CMK (cell line): ENCODE results near the gene METTL15.
"Not testable (repeated sequence)": the region's sequence is repeated elsewhere in the genome, so short reads cannot be mapped to it uniquely, and the experiment has no call there.

Experiments used
- DNase-seq: peaks from one replicate; pipeline ENCODE4 v3.0.0-alpha.2; 2010; ENCODE audit warnings: low read depth

Gene METTL15

GRCh38 chr11:28107750-28108618 is at the start of gene METTL15, which contains the start of gene KIF18A:
TSS of gene METTL15 (plus strand) at chr11:28108388. CDS start at chr11:28113335, 4,947 bp downstream.
TSS of gene KIF18A (minus strand) at chr11:28108156. CDS start at chr11:28097947, 10,209 bp downstream.
- DNase-seq, result peak; percentile 90

GRCh38 chr11:28071305-28071704 is 36.9 kb upstream of the METTL15 start:
- no peak for DNase-seq

- DNase-seq, result no peak
Measured at GRCh38 chr11:28072321-28072720, 35.9 kb upstream of the METTL15 start.

GRCh38 chr11:28077521-28077920 is 30.7 kb upstream of the METTL15 start:
- DNase-seq, result no peak

- DNase-seq, result no peak
Measured at GRCh38 chr11:28083118-28083517, 25.1 kb upstream of the METTL15 start.

GRCh38 chr11:28086569-28086968 is 21.6 kb upstream of the METTL15 start:
- no peak for DNase-seq

- not testable (repeated sequence) for DNase-seq
Measured at GRCh38 chr11:28087192-28087591, 21.0 kb upstream of the METTL15 start.

- not testable (repeated sequence) for DNase-seq
Measured at GRCh38 chr11:28087693-28088092, 20.5 kb upstream of the METTL15 start.

- no peak for DNase-seq
Measured at GRCh38 chr11:28089378-28089777, 18.8 kb upstream of the METTL15 start.

- DNase-seq, result no peak
Measured at GRCh38 chr11:28090052-28090749, 18.0 kb upstream of the METTL15 start.

- no peak for DNase-seq
Measured at GRCh38 chr11:28092786-28093185, 15.4 kb upstream of the METTL15 start.

- DNase-seq, result no peak
Measured at GRCh38 chr11:28098257-28098656, 9.9 kb upstream of the METTL15 start.

- no peak for DNase-seq
Measured at GRCh38 chr11:28099715-28100114, 8.5 kb upstream of the METTL15 start.

GRCh38 chr11:28100665-28101064 is 7.5 kb upstream of the METTL15 start:
- DNase-seq, result no peak

GRCh38 chr11:28102300-28102699 is 5.9 kb upstream of the METTL15 start:
- DNase-seq, result not testable (repeated sequence)

- DNase-seq, result no peak
Measured at GRCh38 chr11:28104425-28104824, 3.8 kb upstream of the METTL15 start.

GRCh38 chr11:28104984-28105383 is 3.2 kb upstream of the METTL15 start:
- no peak for DNase-seq

- no peak for DNase-seq
Measured at GRCh38 chr11:28105869-28106268, 2.3 kb upstream of the METTL15 start.

GRCh38 chr11:28106353-28107043 is 1.7 kb upstream of the METTL15 start:
- DNase-seq, result no peak

GRCh38 chr11:28107191-28107749 is 918 bp upstream of the METTL15 start:
- DNase-seq, result no peak

GRCh38 chr11:28108958-28109357 is 770 bp downstream of the METTL15 start:
- DNase-seq, result no peak
